Liver (tissue), 9 donors: ENCODE results near the gene TLR8. TPM values are rescaled to one million over a fixed set of nuclear protein-coding genes. Genes with fewer than 3 reads are reported as not detected.

Experiments used
- DNase-seq: peaks from one replicate; pipeline ENCODE4 v3.0.0-alpha.2; 2017; ENCODE audit warnings: low spot score
- H3K27ac ChIP-seq, 2 donors: one replicate each; pipeline ENCODE4 v1.7.0; 2013; ENCODE audit warnings: inconsistent platforms in 2 of 2, low read length in 2 of 2, control low read depth in 1 of 2, low read depth in 1 of 2, mild to moderate bottlenecking in 1 of 2
- H3K27me3 ChIP-seq, 4 donors: one replicate each; pipeline versions ENCODE4 v1.6.1 to v1.7.0; 2013; ENCODE audit warnings: low read length in 3 of 4, inconsistent platforms in 1 of 4, mild to moderate bottlenecking in 1 of 4, moderate library complexity in 1 of 4; ENCODE audit not compliant: control insufficient read depth in 4 of 4, insufficient read depth in 4 of 4
- H3K36me3 ChIP-seq, 4 donors: one replicate each; pipeline versions ENCODE4 v1.6.1 to v1.7.0; 2013; ENCODE audit warnings: low read length in 3 of 4, mild to moderate bottlenecking in 3 of 4, low read depth in 1 of 4, moderate library complexity in 1 of 4; ENCODE audit not compliant: control insufficient read depth in 4 of 4, insufficient read depth in 3 of 4
- H3K4me1 ChIP-seq, 4 donors: one replicate each; pipeline versions ENCODE4 v1.6.1 to v1.7.0; 2013; ENCODE audit warnings: low read length in 3 of 4, mild to moderate bottlenecking in 3 of 4, moderate library complexity in 1 of 4; ENCODE audit not compliant: control insufficient read depth in 4 of 4, insufficient read depth in 4 of 4
- H3K4me3 ChIP-seq, 3 donors: one replicate each; pipeline versions ENCODE4 v1.6.1 to v1.7.0; 2013; ENCODE audit warnings: low read length in 3 of 3, control low read depth in 1 of 3, low read depth in 1 of 3, mild to moderate bottlenecking in 1 of 3
- H3K9ac ChIP-seq, 2 donors: one replicate each; pipeline ENCODE4 v1.7.0; 2013; ENCODE audit warnings: low read length in 2 of 2, mild to moderate bottlenecking in 2 of 2, moderate library complexity in 2 of 2, control low read depth in 1 of 2, low read depth in 1 of 2
- H3K9me3 ChIP-seq, 4 donors: one replicate each; pipeline versions ENCODE4 v1.6.1 to v1.7.0; 2013; ENCODE audit warnings: low read length in 3 of 4; ENCODE audit not compliant: control insufficient read depth in 4 of 4
- ATF3 ChIP-seq: IDR thresholded peaks from 2 replicates; pipeline ENCODE4 v1.6.1; 2016; ENCODE audit warnings: antibody characterized with exemption
- CTCF ChIP-seq: fragments of 150-350 bp; IDR thresholded peaks from 2 replicates; pipeline ENCODE4 v1.5.1; 2017; ENCODE audit warnings: improper control_type of control experiment, low read depth, low read length; ENCODE audit not compliant: missing input control
- EGR1 ChIP-seq, 2 donors: IDR thresholded peaks; 2 replicates each; pipeline ENCODE4 v1.6.1; 2016 to 2018; ENCODE audit warnings: antibody characterized with exemption in 2 of 2, low read depth in 2 of 2
- FOXA1 ChIP-seq: IDR thresholded peaks from 2 replicates; pipeline ENCODE4 v1.6.1; 2016; ENCODE audit warnings: antibody characterized with exemption
- FOXA2 ChIP-seq: IDR thresholded peaks from 2 replicates; pipeline ENCODE4 v1.6.1; 2016; ENCODE audit warnings: antibody characterized with exemption
- GABPA ChIP-seq, 2 donors: IDR thresholded peaks in 1 of 2; conservative IDR thresholded peaks in 1 of 2; 2 replicates each; pipeline ENCODE4 v1.6.1; 2016; ENCODE audit warnings: antibody characterized with exemption in 2 of 2, mild to moderate bottlenecking in 1 of 2, moderate library complexity in 1 of 2
- HNF4A ChIP-seq, 2 donors: conservative IDR thresholded peaks; 2 replicates each; pipeline ENCODE4 v1.6.1; 2016; ENCODE audit warnings: antibody characterized with exemption in 2 of 2, mild to moderate bottlenecking in 2 of 2
- HNF4G ChIP-seq: IDR thresholded peaks from 2 replicates; pipeline ENCODE4 v1.6.1; 2016; ENCODE audit warnings: antibody characterized with exemption
- JUND ChIP-seq, 2 donors: IDR thresholded peaks; 2 replicates each; pipeline ENCODE4 v1.6.1; 2016; ENCODE audit warnings: antibody characterized with exemption in 2 of 2
- MAX ChIP-seq: IDR thresholded peaks from 2 replicates; pipeline ENCODE4 v1.6.1; 2016; ENCODE audit warnings: antibody characterized with exemption
- NR2F2 ChIP-seq: IDR thresholded peaks from 2 replicates; pipeline ENCODE4 v1.6.1; 2016; ENCODE audit warnings: antibody characterized with exemption
- RAD21 ChIP-seq, 2 donors: IDR thresholded peaks; 2 replicates each; pipeline ENCODE4 v1.6.1; 2016; ENCODE audit warnings: antibody characterized with exemption in 2 of 2, mild to moderate bottlenecking in 2 of 2
- RXRA ChIP-seq, 2 donors: IDR thresholded peaks; 2 replicates each; pipeline ENCODE4 v1.6.1; 2017 to 2018; ENCODE audit warnings: antibody characterized with exemption in 2 of 2, mild to moderate bottlenecking in 1 of 2
- SP1 ChIP-seq: IDR thresholded peaks from 2 replicates; pipeline ENCODE4 v1.6.1; 2018; ENCODE audit warnings: antibody characterized with exemption, mild to moderate bottlenecking
- TAF1 ChIP-seq: conservative IDR thresholded peaks from 2 replicates; pipeline ENCODE4 v1.6.1; 2016; ENCODE audit warnings: antibody characterized with exemption, mild to moderate bottlenecking
- YY1 ChIP-seq: IDR thresholded peaks from 2 replicates; pipeline ENCODE4 v1.6.1; 2016; ENCODE audit warnings: antibody characterized with exemption, mild to moderate bottlenecking
- ZBTB33 ChIP-seq: IDR thresholded peaks from 2 replicates; pipeline ENCODE4 v1.6.1; 2016; ENCODE audit warnings: antibody characterized with exemption
- WGBS: extraction: QIAGEN DNeasy Blood & Tissue Kit; methylation state at CpG from one replicate; pipeline ENCODE4 v1.1.7; 2013; 5-methylcytosine and 5-hydroxymethylcytosine counted together
- polyA plus RNA-seq, 2 donors: library from polyadenylated mRNA; stranded (reverse) in 1 of 2; unstranded in 1 of 2; fragments of 200-250 nt in 1 of 2; fragments of >200 nt in 1 of 2; fragmentation: Nextera tagmentation in 1 of 2; extraction: Ambion mirVana in 1 of 2; gene quantifications; one replicate each; pipeline versions ENCODE4 v1.2.1 to v1.2.3, GENCODE V29; 2013 to 2015
- total RNA-seq, 2 donors: library from RNA; depleted of rRNA; stranded (reverse); fragments of >200 nt; gene quantifications; one replicate each; pipeline ENCODE4 v1.2.3, GENCODE V29; 2014
- donor health status: healthy.
- donor health status: healthy.
- donor health status: healthy.
- donor health status: healthy.
- donor health status: healthy.

The TLR8 gene
- total and polyA plus RNA-seq, 4 donors = 0.28 to 4.6 (median 2.1) TPM

GRCh38 chrX:12947545-12948235 lies 41.3 kb downstream of the TLR8 start:
- peak overlapping the region in 1 of 2 donors; percentile 10 for H3K27ac ChIP-seq
- H3K27me3 ChIP-seq = no peaks in the 10 kb centered on the region
- TF ChIP-seq EGR1 (IDR thresholded peaks at IDR 0.05; ENCODE audit: low read depth in 2 of 2) = no peak
- peak; percentile 72 to 74 for TF ChIP-seq RXRA (IDR thresholded peaks at IDR 0.05)
- no peak for TF ChIP-seq RAD21 (IDR thresholded peaks at IDR 0.05)
- TF ChIP-seq JUND (IDR thresholded peaks at IDR 0.05) = no peak
- TF ChIP-seq MAX = peak; percentile 62
- peak; percentile 22 for TF ChIP-seq FOXA2
- no peak for TF ChIP-seq NR2F2
- TF ChIP-seq HNF4A (conservative IDR thresholded peaks at IDR 0.05) = peak; percentile 37 to 39
- peak; percentile 13 to 62 for TF ChIP-seq GABPA (IDR thresholded peaks at IDR 0.05 in 1 of 2, conservative IDR thresholded peaks at IDR 0.05 in 1 of 2)
- TF ChIP-seq ATF3 = no peak
- TF ChIP-seq YY1 = peak; percentile 74
- TF ChIP-seq SP1 = peak; percentile 65
- H3K9ac ChIP-seq = no peak overlapping the region
- H3K4me3 ChIP-seq = no peak overlapping the region
- no peaks in the 10 kb centered on the region for H3K9me3 ChIP-seq
- no peak for DNase-seq
- WGBS = 81% methylated on average over 5 of the region's 5 CpGs
- peaks cover 4 to 15% (median 11%) of the 10 kb centered on the region in 4 donors for H3K4me1 ChIP-seq
- H3K36me3 ChIP-seq = no peaks in the 10 kb centered on the region

GRCh38 chrX:12948495-12948894 lies 42.1 kb downstream of the TLR8 start:
- no peak overlapping the region for H3K27ac ChIP-seq
- 97% methylated on average over 2 of the region's 2 CpGs for WGBS
- H3K27me3 ChIP-seq = no peaks in the 10 kb centered on the region
- no peaks in the 10 kb centered on the region for H3K9me3 ChIP-seq
- TF ChIP-seq ZBTB33 = no peak
- no peak for TF ChIP-seq RAD21 (IDR thresholded peaks at IDR 0.05)
- TF ChIP-seq CTCF = no peak
- TF ChIP-seq HNF4G = no peak
- no peak for TF ChIP-seq TAF1
- no peak for TF ChIP-seq SP1
- no peak for TF ChIP-seq MAX
- TF ChIP-seq FOXA1 = no peak
- TF ChIP-seq GABPA (IDR thresholded peaks at IDR 0.05 in 1 of 2, conservative IDR thresholded peaks at IDR 0.05 in 1 of 2) = no peak
- no peak for TF ChIP-seq FOXA2
- no peak for TF ChIP-seq RXRA (IDR thresholded peaks at IDR 0.05)
- no peak for TF ChIP-seq YY1
- no peak for TF ChIP-seq NR2F2
- H3K9ac ChIP-seq = no peak overlapping the region
- DNase-seq = no peak
- peaks cover 4 to 15% (median 11%) of the 10 kb centered on the region in 4 donors for H3K4me1 ChIP-seq
- no peak overlapping the region for H3K4me3 ChIP-seq
- H3K36me3 ChIP-seq = no peaks in the 10 kb centered on the region
